ENCODE measurements around the gene ATG16L2.

DNA sequence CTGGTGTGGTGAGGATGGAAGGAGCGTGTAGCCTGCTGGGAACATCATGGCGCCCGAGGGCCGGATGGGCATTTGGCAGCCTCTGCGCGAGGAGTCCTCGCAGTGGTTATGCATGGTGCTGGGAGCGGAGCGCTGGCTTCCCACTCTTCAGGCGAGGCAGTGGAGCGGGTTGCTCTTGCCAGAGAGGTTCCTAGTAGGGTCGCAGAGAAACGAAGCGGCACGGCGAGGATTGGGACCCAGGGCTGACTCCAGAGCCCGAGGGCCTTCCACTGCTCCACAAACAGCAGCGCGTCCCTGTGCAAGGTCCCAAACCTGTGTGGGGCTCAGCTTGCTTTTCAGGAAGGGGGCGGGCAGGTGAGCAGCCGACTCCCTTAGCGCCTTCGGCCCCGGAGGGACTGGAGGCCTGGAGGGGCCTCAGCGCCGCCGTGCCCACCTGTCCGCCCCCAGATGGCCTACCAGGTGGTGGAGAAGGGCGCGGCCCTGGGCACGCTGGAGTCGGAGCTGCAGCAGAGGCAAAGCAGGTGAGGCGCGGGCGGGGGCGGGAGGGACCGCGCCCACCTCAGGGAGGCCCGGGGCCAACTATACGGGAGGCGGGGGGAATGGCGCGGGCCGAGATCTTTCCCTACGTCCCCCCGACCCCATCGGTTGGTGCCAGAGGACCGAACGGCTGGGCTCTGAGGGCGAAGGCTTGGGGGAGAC, 7.2 kb downstream of the ATG16L2 start:
- no peak for TF ChIP-seq CTCF (IDR thresholded peaks at IDR 0.05; ENCODE audit: poor library complexity, severe bottlenecking)
- no peak for TF ChIP-seq SMC3 (conservative IDR thresholded peaks at IDR 0.05; ENCODE audit: poor library complexity)
- TF ChIP-seq POLR2AphosphoS5 (IDR thresholded peaks at IDR 0.05): no peak
- TF ChIP-seq MXI1 (conservative IDR thresholded peaks at IDR 0.05; ENCODE audit: poor library complexity, severe bottlenecking): no peak
